Activated CD4-positive, alpha-beta T cell treated with anti-CD3 and anti-CD28 coated beads, Interleukin-2, Interleukin-6, amounts not matched to agents 100 ng/mL and 50 ng/mL, durations not matched to agents 16 hours and 8 hours (primary cell): ENCODE data around the gene HDAC8.

Source experiments
- DNase-seq: peaks from one replicate; pipeline ENCODE4 v3.0.0-alpha.2; 2020

HDAC8 gene

GRCh38 chrX:72313707-72314641 lies 258.7 kb downstream of the HDAC8 start:
- no peak for DNase-seq

DNA sequence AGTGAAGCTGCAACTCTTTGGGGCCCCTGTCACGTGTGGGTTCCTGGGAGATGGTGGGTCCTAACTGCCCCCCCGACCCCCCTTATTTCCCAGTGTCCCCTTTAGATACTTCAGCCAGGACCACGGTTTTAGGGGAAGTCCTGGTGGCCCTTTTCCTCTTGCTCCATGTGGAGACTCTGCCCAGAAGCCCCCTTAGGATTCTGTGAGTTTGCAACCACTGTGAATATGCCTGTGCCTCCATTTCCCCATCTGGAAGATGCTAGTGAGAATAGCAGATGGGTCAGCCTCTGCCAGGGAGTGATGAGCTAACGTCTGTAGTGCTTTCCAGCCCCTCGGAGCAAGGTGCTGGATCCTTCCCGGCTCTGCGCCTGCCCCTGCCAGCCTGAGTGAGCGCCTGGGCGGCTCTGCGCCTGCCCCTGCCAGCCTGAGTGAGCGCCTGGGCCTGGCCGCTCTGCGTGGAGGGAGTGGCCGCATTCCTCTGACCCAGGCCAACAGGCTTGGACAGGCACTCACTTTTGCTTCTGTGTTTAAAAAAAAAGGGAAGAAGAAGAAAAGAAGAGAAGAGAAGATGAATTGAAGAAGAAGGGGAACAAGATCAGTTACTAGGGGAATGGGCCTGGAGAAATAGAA lies 260.2 kb downstream of the HDAC8 start:
- no peak for DNase-seq

GRCh38 chrX:72309297-72310071 lies 263.2 kb downstream of the HDAC8 start:
- no peak for DNase-seq

GRCh38 chrX:72308566-72309296 lies 263.9 kb downstream of the HDAC8 start:
- peak; percentile 27 for DNase-seq

DNA sequence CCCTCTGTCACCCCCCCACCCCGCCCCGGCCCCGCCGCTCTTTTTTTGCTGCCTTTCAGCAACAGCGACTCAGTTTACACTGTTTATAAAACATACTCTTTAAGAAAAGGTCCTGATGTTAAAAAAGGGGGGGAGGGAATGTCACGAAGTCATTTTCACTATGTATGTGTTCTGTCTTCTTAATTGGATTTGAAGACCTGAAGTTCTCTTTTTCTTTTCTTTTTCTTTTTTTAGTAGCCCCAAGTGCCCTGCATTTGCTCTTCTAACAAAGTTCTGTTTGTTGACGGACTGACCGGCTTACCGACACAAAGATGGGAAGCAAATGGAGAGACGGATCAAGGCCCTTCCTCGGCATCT lies 264.5 kb downstream of the HDAC8 start:
- no peak for DNase-seq

DNA sequence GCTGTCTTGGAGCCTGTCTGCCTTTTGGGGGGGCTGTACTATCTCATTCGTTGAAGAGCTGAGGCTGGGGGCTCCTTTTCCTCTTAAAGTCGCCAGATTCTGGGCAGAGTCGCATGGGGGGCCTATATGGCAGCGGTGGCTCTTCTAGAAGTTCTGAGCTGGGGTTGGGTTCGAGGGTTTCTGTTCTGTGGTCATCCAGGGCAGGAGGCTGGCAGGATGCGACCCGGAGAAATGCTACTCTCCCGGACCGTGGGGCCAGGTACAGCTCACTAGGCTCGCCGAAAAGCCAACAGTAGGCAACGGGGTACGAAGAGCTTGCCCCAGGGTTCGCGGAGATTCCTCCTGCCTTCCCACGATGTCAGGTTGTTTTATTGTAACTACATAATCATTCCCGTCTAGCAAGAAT lies 265.0 kb downstream of the HDAC8 start:
- DNase-seq: no peak

- peak; percentile 26 for DNase-seq
These were observed 265.6 kb downstream of the HDAC8 start for GRCh38 chrX:72306851-72307645.

DNA sequence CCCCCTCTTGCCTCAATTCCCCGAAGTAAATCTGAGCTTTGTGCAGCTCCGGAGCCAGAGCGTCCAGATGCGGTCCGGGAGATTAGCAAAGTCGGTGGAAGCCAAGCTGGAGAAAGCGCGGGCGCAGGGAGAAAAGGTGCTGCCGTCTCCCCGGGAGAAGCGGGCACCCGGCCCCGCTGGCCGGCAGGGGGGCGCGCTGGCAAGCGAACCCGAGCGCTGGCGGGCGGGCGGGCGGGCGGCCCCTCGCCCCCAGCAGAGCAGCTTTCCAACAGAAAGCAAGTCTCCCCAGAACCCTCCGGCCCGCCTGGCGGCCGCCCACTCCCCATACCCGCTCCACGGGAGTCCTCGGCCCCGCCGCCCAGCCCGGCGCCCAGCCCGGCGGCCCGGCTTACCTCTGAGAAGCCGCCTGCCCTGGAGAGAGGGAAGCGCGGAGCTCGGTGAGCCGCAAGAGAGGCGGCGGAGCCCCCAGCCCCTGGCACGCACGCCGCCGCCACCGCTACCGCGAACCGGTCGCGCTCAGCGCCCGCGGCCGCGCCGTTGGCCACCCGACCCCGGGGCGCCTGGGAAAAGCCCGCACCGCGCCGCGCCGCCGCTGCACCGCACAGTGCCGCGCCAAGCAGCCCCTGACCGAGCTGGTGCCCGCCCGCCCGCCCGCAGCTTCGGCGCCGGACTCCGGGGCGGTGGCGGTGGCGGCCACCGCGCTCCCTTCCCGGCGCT lies 266.4 kb downstream of the HDAC8 start:
- DNase-seq: no peak

- DNase-seq: peak; percentile 18
These were observed 267.2 kb downstream of the HDAC8 start, which contains the start of gene CITED1 for GRCh38 chrX:72305286-72306084. TSS of gene CITED1 (minus strand) at chrX:72305914. CDS start at chrX:72302869, 3,045 bp downstream.

DNA sequence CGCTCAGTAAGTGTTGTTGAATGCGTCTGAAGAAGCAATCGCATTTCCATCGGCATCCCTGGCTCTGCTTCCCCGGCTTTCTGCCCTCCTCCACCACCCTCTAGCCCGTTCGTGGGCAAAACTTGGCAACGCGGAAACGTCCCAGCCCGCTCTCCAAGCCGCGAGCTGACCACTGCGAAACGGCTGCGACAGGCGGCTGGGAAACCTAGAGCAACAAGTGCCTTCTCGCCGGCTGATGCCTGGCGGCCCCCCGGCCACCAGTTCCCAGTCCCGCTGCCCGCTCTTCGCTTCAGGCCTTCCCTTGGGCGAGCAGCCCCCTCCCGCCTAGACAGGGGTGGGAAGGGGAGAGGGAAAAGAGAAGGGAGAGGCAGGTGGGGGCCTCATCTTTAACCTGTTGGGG lies 267.8 kb downstream of the HDAC8 start:
- DNase-seq: no peak

- no peak for DNase-seq
These were observed 270.9 kb downstream of the HDAC8 start for GRCh38 chrX:72301781-72302180.

DNA sequence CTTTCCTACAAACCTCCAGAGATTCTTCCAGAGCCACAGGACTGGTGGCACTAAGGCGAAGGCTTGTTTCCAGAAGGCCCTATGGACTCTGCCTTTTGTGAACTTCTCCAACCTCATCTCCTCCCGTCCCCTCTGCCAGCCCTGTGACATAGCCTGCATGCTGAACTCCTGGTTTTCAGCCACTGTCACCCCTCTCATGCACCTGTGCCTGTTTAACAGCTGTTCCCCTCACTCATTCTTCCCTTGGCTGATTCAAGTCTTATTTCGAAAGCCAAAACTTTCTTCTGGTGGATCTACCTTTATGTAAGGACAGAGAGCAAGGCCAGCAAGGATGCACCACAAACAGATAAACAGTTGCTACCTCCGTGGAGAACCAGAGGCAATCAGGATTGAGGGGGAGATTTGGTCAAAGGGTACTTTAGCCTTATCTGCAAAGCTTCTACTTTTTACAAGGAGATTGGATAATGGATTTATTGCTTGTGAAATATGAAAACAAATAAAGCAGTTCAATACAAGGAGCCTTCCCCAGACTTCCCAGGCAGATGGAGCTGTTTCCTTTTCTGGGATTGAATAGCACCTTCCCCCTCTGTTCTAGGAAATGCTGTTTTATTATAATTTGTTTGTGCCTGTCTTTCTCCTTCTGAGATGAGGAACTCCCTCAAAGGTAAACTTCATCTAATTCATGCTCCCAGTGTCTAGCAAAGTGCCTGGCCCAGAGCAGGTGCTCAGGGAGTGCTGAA lies 272.6 kb downstream of the HDAC8 start:
- DNase-seq: no peak

- peak; percentile 45 for DNase-seq
These were observed 274.5 kb downstream of the HDAC8 start for GRCh38 chrX:72297953-72298730.

DNA sequence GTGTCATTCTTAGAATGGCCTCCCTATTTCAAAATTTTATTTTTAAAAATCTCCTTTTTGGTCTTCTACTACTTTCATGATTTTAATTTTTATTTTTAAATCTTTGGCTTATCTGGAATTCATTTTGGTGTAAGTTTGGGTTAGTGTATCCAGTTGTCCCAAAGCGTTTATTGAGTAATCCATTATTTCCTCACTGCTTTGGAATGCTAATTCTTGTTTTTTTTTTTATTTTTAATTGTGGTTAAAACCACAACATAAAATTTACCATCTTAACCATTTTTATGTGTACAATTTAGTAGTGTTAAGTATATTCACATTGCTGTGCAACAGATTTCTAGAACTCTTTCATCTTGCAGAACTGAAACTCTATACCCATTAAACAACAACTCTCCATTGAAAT lies 275.7 kb downstream of the HDAC8 start:
- no peak for DNase-seq

- DNase-seq: no peak
These were observed 276.9 kb downstream of the HDAC8 start for GRCh38 chrX:72295745-72296144.

DNA sequence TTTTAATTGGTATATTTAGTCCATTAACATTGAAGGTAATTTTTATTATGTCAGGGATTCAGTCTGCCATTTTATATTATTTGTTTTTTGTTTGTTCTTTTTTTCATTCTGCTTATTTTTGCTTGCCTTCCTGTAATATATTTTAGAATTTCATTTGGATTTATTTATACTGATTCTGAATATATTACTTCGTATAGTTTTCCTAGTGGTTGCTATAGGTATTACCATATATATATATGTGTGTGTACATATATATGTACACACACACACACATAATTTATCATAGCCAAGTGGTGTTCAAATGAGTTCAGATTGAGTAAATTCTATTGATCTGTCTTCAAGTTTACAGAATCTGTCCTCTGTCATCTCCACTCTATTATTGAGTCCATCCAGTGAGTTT lies 278.1 kb downstream of the HDAC8 start:
- DNase-seq: no peak

GRCh38 chrX:72282302-72282701 lies 290.3 kb downstream of the HDAC8 start:
- no peak for DNase-seq

DNA sequence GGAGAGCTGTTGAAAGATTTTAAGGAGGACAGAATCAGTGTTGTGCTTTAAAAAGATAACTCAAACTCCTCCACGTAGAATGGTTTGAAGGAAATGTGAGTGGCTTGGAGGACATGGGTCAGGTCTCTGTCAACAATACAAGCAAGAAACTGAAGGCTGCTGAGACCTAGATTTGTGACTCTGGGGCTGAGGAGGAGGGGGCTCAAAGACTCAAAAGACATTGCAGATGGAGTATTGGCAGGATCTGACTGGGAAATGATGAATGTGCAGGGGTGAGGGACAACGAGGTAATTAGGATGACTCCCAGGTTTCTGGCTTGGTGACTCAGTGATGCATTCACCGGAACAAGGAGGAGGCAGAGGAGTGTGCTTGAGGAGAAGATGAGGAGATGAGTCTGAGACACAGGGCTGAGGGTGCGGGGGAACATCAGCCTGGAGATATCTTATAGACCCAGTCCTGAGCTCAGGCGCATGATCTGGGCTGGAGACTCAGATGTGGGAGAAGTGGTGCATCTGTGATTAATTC lies 292.3 kb downstream of the HDAC8 start:
- no peak for DNase-seq
